ENCODE results near the gene SYNGR1. TPM values are rescaled to one million over a fixed set of nuclear protein-coding genes. Genes with fewer than 3 reads are reported as not detected.

The SYNGR1 gene
- total RNA-seq, 1 donor from 2014 or later = 26.6 TPM

DNA sequence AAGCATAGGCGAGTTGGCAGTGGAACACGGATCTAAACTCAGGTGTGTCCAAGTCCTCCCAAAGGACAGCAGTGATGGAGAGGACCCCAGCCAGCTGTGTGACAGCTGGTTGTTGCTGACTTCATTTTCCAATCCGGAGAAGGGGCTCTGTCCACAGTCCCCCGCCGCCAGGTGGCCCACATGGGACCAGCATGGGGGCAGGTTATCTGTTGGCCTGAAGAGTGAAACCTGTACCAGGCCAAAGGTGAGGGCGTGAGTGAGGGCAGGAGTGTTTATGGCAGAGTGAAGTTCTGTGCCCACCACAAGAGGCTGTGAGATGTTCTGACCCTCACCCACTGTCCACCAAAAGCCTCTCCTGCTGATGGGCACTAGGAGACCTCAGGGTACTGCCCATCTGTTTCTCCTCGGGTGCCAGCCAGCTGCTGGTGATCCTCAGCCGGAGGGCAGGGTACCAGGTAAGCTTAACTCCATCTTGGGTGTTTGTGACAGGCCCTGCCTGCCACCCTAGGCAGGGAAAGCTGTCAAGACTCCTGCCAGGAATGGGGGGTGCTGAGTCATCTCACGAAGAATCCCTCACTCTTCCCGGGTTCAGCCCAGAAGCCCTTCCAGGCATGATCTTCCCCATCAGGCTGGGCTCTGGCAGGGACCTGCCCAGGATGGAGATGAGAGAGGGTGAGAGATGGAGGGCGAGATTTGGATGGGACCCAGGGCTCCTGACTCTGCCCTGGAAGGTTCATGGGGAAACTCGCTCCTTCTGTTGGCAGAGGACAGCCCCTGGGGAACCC lies 34.2 kb downstream of the SYNGR1 start:
- no peak for DNase-seq (ENCODE audit: extremely low spot score, unreplicated experiment)
- Mint-ChIP-seq H3K27ac (ENCODE audit: unreplicated experiment) (peak overlapping the region; percentile 14), H3K36me3 (ENCODE audit: unreplicated experiment) (peaks cover 2% of the 10 kb centered on the region), H3K4me3 (ENCODE audit: unreplicated experiment) (no peak overlapping the region), H3K27me3 (ENCODE audit: unreplicated experiment) (no peaks in the 10 kb centered on the region), H3K4me1 (ENCODE audit: unreplicated experiment) (peaks cover 8% of the 10 kb centered on the region), H3K9me3 (ENCODE audit: unreplicated experiment) (no peaks in the 10 kb centered on the region)
- TF ChIP-seq, protein P1, sequence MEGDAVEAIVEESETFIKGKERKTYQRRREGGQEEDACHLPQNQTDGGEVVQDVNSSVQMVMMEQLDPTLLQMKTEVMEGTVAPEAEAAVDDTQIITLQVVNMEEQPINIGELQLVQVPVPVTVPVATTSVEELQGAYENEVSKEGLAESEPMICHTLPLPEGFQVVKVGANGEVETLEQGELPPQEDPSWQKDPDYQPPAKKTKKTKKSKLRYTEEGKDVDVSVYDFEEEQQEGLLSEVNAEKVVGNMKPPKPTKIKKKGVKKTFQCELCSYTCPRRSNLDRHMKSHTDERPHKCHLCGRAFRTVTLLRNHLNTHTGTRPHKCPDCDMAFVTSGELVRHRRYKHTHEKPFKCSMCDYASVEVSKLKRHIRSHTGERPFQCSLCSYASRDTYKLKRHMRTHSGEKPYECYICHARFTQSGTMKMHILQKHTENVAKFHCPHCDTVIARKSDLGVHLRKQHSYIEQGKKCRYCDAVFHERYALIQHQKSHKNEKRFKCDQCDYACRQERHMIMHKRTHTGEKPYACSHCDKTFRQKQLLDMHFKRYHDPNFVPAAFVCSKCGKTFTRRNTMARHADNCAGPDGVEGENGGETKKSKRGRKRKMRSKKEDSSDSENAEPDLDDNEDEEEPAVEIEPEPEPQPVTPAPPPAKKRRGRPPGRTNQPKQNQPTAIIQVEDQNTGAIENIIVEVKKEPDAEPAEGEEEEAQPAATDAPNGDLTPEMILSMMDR (IDR thresholded peaks at IDR 0.05) = no peak

GRCh38 chr22:39384750-39385480 lies 35.1 kb downstream of the SYNGR1 start:
- peaks cover 2% of the 10 kb centered on the region for H3K36me3 Mint-ChIP-seq (ENCODE audit: unreplicated experiment)
- TF ChIP-seq, protein P1 (IDR thresholded peaks at IDR 0.05) = peak; percentile 24
- no peak overlapping the region for H3K27ac Mint-ChIP-seq (ENCODE audit: unreplicated experiment)
- H3K9me3 Mint-ChIP-seq (ENCODE audit: unreplicated experiment) = no peaks in the 10 kb centered on the region
- no peak overlapping the region for H3K4me3 Mint-ChIP-seq (ENCODE audit: unreplicated experiment)
- H3K4me1 Mint-ChIP-seq (ENCODE audit: unreplicated experiment) = peaks cover 9% of the 10 kb centered on the region
- no peaks in the 10 kb centered on the region for H3K27me3 Mint-ChIP-seq (ENCODE audit: unreplicated experiment)
- no peak for DNase-seq (ENCODE audit: extremely low spot score, unreplicated experiment)

DNA sequence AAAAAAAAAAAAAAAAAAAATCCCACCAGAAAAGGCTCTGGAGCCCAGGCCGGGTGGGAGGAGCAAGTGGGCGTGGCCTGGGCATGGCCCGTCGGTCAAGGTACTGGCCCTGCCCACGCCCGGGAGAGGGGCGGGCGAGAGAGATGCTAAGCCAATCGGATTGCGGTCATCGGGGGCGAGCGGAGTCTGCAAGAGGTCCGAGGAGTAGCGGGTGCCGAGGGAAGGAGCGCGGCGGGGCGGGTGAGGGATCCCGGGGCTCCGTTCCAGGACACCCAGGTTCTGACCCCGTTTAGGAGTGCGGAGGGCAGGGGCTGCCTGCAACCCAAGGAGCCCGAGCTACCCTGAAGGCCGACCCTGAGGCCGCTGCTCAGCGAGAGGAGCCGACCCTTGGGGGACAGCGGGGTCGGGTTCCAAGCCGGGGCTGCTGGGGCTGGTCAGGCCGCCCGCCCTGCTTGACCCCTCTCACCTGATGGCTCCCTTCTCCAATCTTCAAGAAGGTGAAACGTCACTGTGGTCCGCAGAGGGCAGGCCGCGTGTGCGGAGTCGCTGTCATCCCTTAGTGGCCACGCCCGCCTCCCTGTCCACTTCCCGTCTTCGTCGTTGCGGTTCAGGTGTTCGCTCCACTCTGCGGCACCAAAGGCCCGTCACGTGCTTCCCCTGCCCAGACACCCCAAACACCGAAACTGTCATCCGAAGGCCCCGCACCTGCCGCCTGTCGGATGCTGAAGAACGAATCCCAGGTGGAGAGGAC lies 38.6 kb downstream of the SYNGR1 start:
- peaks cover 10% of the 10 kb centered on the region for H3K4me1 Mint-ChIP-seq (ENCODE audit: unreplicated experiment)

DNA sequence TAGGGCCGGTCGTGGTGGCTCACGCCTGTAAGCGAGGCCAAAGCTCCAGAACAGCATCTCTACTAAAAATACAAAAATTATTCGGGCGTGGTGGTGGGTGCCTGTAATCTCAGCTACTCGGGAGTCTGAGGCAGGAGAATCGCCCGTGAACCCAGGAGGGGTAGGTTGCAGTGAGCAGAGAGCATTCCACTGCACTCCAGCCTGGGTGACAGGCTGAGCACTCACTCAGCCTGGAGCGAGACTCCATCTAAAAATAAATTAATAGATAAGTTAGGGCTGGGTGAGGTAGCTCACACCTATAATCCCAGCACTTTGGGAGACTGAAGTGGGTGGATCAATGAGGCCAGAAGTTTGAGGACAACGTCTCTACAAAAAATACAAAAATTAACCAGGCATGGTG lies 39.6 kb downstream of the SYNGR1 start:
- H3K27ac Mint-ChIP-seq (ENCODE audit: unreplicated experiment) = no peak overlapping the region
- peak overlapping the region; percentile 32 for H3K4me3 Mint-ChIP-seq (ENCODE audit: unreplicated experiment)
- no peaks in the 10 kb centered on the region for H3K9me3 Mint-ChIP-seq (ENCODE audit: unreplicated experiment)
- H3K36me3 Mint-ChIP-seq (ENCODE audit: unreplicated experiment) = no peaks in the 10 kb centered on the region
- H3K4me1 Mint-ChIP-seq (ENCODE audit: unreplicated experiment) = peaks cover 7% of the 10 kb centered on the region
- TF ChIP-seq, protein P1 (IDR thresholded peaks at IDR 0.05) = no peak
- no peak for DNase-seq (ENCODE audit: extremely low spot score, unreplicated experiment)
- H3K27me3 Mint-ChIP-seq (ENCODE audit: unreplicated experiment) = no peaks in the 10 kb centered on the region

More for the DNA sequence above, 38.6 kb downstream of the SYNGR1 start:
- H3K36me3 Mint-ChIP-seq (ENCODE audit: unreplicated experiment) = no peaks in the 10 kb centered on the region
- H3K27ac Mint-ChIP-seq (ENCODE audit: unreplicated experiment) = no peak overlapping the region
- TF ChIP-seq, protein P1 (IDR thresholded peaks at IDR 0.05) = no peak
- H3K9me3 Mint-ChIP-seq (ENCODE audit: unreplicated experiment) = no peaks in the 10 kb centered on the region
- no peaks in the 10 kb centered on the region for H3K27me3 Mint-ChIP-seq (ENCODE audit: unreplicated experiment)
- peak overlapping the region; percentile 72 for H3K4me3 Mint-ChIP-seq (ENCODE audit: unreplicated experiment)
- peak; percentile 91 for DNase-seq (ENCODE audit: extremely low spot score, unreplicated experiment)
